ENCODE results near the gene FERMT2.

FERMT2 gene

DNA sequence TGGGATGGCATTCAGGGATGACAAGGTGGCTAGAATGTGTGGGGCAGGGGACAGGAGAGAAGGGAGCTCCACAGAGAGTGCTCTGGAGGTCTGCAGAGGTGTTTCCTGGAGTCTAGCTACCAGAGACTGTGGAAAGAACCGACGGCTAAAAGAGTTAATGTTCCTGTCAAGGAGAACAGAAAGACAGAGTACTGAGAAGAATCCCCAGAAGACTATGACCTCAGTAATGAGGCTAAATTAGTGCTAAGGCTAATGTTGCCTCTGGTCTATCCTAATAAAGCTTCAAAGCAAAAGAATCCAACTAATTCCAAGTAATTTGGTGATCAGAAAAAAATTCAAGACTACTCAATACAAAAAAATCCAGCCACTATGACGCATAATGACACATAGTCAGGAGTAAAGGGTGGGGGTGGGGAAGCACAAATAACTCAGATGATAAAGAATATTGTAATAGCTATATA, 44.7 kb downstream of the FERMT2 start:
- in situ Hi-C loops (cut with HindIII; ENCODE audit: low sequenced_read_pairs), result no loop called here

GRCh38 chr14:52902971-52903619, 47.8 kb downstream of the FERMT2 start:
- in situ Hi-C loops (cut with HindIII; ENCODE audit: low sequenced_read_pairs), result no loop called here

DNA sequence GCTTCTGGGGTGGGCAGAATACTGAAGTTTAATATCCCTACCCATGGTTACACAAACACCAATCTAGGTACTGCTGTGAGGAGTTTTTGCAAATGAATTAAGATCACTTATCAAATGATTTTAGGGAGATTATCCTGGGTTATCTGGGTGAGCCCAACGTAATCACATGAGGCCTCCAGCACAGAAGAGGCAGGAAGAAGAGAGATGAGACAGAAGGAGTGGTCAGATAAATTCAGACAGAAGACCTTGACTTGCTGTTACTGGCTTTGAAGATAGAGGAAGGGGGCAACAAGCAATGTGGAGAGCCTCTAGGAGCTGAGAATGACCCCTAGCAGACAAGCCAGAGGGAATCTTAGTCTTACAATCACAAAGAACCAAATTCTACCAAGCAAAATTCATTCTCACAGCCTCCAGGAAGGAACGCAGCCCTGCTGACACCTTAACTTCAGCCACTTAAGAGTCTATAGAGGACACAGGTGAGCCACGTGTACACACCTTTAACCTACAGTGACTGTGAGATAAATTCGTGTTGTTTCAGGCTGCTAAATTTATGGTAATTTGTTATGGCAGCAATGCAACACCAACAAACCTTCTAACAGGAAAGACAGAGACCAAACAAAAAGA, 49.4 kb downstream of the FERMT2 start:
- in situ Hi-C loops (cut with HindIII; ENCODE audit: low sequenced_read_pairs), result no loop called here

DNA sequence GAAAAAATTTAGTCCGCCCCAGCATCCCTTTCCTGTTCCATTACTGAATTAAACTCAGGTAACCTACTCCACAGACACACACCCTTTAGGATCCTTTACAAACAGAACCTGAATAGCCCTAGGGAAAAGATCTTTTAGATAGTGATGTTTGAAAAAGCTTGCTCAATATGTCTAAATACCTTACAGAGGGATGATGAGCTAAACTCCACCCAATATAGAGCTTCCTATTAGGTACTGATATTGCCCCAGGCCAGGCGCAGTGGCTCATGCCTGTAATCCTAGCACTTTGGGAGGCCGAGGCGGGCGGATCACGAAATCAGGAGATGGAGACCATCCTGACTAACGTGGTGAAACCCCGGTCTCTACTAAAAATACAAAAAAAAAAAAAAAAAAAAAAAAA, 50.1 kb downstream of the FERMT2 start:
- in situ Hi-C loops (cut with HindIII; ENCODE audit: low sequenced_read_pairs), result no loop called here

DNA sequence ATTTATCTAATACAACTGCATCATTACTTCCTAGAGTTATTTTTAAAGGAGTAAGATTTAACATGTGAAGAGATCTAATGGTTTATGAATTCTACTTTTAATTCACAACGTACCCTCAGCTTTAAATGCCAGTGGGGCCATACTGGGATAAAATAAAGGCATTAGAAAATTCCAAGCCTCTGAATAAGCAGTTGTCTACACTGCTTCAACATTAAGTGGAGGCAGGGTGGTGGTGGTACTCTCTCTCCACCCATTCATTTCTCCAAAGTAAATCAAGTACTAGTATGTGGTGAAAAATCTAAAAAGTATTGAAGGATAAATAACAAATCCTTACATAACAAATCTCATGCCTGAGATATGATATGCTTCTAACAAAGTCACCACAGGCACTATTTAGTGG, 52.4 kb downstream of the FERMT2 start:
- in situ Hi-C loops (cut with HindIII; ENCODE audit: low sequenced_read_pairs), result no loop called here

DNA sequence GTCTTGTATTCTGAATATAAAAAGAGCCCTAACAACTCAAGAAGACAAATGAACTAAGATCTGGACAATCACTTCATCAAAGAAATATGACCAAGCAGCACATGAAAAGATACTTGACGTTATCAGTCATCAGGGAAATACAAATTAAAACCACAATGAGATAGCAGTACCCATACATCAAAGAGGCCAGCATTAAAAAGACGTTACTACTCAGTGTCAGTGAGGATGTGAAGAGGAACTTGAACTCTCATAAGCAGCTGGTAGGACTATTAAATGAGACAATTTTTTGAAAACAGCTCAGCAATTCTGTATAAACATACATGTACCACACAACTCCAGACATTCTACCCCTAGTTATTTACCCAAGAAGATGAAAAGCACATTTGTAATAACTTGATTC, 55.9 kb downstream of the FERMT2 start:
- in situ Hi-C loops (cut with HindIII; ENCODE audit: low sequenced_read_pairs), result no loop called here

- in situ Hi-C loops (cut with HindIII; ENCODE audit: low sequenced_read_pairs), result no loop called here
These were observed 59.0 kb downstream of the FERMT2 start for GRCh38 chr14:52891800-52892199.

- in situ Hi-C loops (cut with HindIII; ENCODE audit: low sequenced_read_pairs), result no loop called here
These were observed 61.7 kb downstream of the FERMT2 start for GRCh38 chr14:52888839-52889838.

DNA sequence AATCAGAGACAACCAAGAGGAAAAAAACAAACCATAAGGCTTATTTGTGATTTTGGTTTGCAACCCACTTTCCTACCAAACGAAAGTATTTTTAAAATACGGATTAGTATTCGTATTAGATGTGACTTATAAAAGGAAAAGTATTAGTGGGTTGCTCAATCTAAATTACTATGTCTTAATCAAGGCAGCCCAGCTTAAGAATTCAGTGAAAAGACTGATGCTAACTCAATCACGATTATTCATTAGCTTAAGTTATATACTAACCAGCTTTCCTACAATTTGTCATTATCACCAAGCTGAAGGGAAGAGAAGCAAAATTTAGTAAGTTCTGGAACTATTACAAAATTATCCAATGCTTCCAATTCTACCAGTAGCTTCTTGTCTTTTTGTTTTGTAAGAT, 62.7 kb downstream of the FERMT2 start:
- in situ Hi-C loops (cut with HindIII; ENCODE audit: low sequenced_read_pairs), result no loop called here

DNA sequence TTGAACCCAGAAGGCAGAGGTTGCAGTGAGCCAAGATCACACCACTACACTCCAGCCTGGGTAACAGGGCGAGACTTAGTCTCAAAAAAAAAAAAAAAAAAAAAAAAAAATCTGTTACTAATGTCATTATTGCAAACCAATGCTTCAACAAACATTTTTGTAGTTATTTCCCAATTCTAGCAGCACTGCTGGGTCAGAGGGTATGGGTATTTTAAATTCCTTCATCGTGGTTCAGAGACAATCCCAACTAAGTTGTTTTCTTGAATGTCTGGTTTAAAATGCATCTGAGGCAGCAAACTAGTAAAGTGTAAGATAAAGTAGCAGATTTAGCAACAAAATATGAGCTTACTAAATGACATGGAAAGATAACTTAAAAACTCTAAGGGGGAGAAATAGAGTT, 65.6 kb downstream of the FERMT2 start:
- in situ Hi-C loops (cut with HindIII; ENCODE audit: low sequenced_read_pairs), result no loop called here

- in situ Hi-C loops (cut with HindIII; ENCODE audit: low sequenced_read_pairs), result no loop called here
These were observed 67.2 kb downstream of the FERMT2 start for GRCh38 chr14:52883658-52884057.

GRCh38 chr14:52882824-52883223, 68.0 kb downstream of the FERMT2 start:
- in situ Hi-C loops (cut with HindIII; ENCODE audit: low sequenced_read_pairs), result no loop called here

DNA sequence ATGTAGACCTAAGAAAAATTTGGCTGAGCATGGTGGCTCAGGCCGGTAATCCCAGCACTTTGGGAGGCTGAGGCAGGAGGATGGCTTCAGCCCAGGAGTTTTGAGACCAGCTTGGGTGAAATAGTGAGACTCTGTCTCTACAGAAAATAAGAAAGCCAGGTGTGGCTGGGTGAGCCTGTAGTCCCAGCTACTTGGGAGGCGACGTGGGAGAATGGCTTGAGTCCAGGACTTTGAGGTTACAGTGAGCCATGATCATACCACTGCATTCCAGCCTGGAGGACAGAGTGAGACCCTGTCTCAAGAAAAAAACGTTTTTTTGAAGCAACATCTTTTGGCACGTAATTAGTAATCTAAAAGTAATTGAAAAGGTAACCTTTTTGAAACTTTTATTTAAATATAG, 70.9 kb downstream of the FERMT2 start:
- in situ Hi-C loops (cut with HindIII; ENCODE audit: low sequenced_read_pairs), result no loop called here

DNA sequence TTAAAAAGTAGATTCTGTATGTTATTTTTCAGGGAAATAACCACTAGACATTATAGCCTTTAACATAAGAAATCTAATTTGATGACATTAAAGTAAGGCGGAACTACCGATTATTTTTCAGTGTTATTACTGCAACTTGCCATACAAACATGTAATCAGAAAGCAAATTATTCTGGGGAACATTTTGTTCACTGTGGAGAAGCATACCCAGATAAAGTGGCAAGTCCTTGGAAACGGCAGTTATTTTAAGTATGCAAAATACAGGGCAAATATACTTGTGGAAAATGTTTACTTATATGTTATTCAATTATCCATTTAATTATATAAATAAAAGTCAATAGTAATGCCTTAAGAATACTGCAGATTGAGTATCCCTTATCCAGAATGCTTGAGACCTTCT, 71.9 kb downstream of the FERMT2 start:
- in situ Hi-C loops (cut with HindIII; ENCODE audit: low sequenced_read_pairs), result no loop called here

- in situ Hi-C loops (cut with HindIII; ENCODE audit: low sequenced_read_pairs), result no loop called here
These were observed 72.4 kb downstream of the FERMT2 start for GRCh38 chr14:52878469-52878868.

GRCh38 chr14:52877628-52878027, 73.2 kb downstream of the FERMT2 start:
- in situ Hi-C loops (cut with HindIII; ENCODE audit: low sequenced_read_pairs), result no loop called here

DNA sequence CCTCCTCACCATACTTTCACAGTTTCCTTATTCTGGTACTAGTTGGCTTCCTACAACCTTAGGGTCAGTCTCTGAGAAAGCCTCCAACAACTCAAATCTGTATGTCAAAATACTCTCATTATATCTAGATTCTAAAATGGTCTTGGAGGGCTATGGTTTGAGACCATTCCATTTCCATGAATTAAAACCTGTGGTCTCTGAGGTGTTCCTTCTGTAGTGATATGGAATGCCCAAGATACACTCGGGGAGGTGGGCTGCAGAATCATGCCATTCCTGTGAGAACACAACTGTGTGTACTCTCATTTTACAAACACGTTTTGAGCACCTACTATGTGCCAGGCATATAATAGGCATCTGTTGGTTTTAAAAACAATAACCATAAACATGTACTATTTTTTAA, 74.0 kb downstream of the FERMT2 start:
- in situ Hi-C loops (cut with HindIII; ENCODE audit: low sequenced_read_pairs), result no loop called here

DNA sequence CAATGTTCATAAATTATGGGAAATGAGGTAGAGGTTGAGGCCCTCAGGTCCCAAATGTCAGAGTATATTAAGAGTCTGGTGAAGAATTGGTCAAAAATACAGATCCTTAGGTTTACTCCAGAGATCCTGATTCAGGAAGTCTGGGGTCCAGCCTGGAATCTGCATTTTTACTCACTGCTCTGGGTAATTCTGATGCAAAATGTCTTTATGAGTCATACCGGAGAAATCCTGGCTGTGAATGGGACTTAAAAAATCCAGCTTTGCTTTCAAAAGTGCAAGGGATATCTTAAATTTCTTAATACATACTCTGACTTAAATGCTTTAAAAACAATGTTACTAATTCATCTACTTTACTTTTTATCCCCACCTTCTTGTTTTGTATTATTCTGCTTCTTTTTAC, 74.5 kb downstream of the FERMT2 start:
- in situ Hi-C loops (cut with HindIII; ENCODE audit: low sequenced_read_pairs), result no loop called here

GRCh38 chr14:52875707-52876106, 75.1 kb downstream of the FERMT2 start:
- in situ Hi-C loops (cut with HindIII; ENCODE audit: low sequenced_read_pairs), result no loop called here

- in situ Hi-C loops (cut with HindIII; ENCODE audit: low sequenced_read_pairs), result no loop called here
These were observed 76.5 kb downstream of the FERMT2 start for GRCh38 chr14:52874389-52874788.

GRCh38 chr14:52873694-52874093, 77.2 kb downstream of the FERMT2 start:
- in situ Hi-C loops (cut with HindIII; ENCODE audit: low sequenced_read_pairs), result no loop called here

DNA sequence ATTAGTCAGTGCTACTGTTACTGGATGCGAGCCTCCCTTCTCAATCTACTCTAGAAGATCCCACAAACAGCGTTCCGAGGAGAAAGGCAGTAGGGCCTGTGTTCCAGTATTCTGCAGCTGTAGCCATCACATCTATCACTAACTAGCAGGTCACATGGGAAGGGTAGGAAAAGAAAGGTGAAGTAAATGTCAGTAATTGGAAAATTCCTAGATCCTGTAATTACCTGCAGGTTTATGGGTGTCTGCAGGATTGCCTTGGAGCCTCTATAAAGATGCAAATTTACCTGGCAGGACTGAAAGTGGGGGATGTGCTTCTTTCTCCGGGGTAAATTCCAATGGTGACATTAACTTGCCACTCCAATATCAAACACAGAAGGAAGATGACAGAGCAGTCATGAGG, 77.8 kb downstream of the FERMT2 start:
- in situ Hi-C loops (cut with HindIII; ENCODE audit: low sequenced_read_pairs), result no loop called here

Measured in endothelial cell of hepatic sinusoid (primary cell).